SKM-1 (cell line): Measurements from ENCODE around the gene MAP3K13.
A peak's percentile ranks its signal among the peaks of the same experiment; 100 is the strongest.
"Not testable (repeated sequence)": the region's sequence is repeated elsewhere in the genome, so short reads cannot be mapped to it uniquely, and the experiment has no call there.

Experiments
- DNase-seq: peaks from one replicate; lab custom pipeline; 2025; ENCODE audit not compliant: unreplicated experiment; lab: John Stamatoyannopoulos, UW

The MAP3K13 gene

DNA sequence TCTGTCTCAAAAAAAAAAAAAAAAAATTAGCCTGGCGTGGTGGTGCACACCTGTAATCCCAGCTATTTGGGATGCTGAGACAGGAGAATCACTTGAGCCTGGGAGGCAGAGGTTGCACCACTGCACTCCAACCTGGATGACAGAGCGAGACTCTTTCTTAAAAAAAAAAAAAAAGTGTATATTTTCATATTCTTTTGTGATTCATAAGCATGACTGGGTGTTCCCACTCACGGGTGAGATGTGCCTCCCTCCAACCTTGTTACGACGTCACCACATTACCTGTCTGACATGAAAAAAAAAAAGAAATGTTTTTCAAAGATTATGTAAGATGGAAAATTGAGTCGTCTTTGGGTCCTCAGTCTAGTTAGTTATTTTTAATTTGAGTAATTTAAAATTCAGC lies 79.1 kb downstream of the MAP3K13 start:
- DNase-seq: no peak

DNA sequence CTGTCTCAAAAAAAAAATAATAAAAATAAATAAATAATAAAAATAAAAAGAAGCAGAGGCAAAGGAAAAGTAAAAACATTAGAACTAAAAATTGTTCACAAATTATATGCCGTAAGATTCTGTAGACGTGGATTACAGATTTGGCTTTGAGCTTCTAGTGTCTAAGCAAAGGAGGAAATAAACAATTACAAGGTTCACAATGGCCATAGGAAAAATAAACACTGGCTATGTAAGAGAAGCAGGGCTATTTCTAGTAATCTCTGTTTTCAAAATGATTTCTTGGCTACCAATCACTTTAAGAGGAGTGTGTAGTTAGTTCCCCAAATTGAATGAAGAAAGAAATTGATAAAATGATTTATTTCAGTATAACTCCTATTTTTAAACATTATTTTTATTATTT lies 81.4 kb downstream of the MAP3K13 start:
- no peak for DNase-seq

DNA sequence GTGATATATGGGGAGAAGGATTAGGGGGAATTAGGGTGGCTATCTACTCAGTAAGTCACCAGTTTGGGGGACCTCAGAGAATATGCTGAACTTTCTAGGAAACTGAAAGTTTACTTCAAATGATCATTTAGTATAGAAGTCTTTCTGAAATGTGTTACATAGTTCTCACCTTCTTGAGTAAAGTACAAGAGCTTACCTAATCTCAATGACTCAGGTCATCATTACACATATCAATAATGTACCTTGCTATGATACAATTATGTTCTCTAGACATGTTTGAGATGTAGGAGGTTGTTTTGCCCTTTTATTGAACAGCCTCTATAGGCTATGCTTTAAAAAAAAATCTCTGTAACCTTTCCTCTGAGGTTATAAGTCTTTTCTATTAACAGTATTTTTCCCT lies 85.2 kb downstream of the MAP3K13 start:
- DNase-seq: no peak

DNA sequence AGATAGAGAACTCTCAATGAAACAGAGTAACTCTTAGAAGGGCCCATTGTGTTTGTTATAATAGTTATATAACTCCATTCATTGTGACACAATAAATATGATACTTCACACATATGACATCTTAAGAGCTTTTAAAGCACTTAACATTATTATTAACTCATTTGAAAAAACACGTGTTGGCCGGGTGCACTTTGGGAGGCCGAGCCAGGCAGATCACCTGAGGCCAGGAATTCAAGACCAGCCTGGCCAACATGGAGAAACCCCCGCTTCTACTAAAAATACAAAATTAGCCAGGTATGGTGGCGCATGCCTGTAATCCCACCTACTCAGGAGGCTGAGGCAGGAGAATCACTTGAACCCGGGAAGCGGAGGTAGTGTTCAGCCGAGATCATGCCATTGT lies 88.5 kb downstream of the MAP3K13 start:
- DNase-seq: not testable (repeated sequence)

DNA sequence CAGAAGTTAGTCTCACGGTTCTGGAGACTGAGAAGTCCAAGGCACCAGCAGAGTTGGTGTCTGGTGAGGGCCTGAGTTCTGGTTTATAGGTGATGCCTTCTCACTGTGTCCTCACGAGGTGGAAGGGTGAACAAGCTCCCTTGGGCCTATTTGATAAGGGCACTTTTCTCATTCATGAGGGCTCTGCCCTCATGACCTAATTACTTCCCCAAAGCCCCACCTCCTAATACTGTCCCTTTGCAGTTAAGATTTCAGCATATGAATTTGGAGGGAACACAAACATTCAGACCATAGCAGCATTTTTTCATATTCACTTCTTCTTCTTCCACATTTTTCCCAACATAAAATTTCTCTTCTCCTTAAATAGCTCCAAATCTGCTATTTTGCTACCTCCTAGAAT lies 94.4 kb downstream of the MAP3K13 start:
- no peak for DNase-seq

DNA sequence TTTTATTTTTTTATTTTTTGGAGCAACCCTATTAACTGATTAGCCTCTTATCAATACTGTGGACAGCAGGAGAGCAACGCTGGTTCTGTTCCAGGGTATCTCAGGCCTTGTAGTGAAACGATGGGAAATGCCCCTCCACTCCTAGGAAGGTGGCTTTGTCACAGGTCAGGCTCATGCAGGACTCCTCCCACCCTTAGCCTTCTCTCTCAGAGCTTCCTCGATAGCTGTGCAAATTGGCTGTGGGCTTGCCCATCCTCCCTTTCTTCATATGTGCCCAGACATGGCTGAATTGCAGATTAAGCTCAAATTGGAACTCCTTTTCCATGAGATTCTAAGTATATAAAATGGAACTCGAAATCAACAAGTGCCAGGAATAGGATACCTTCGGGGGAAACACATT lies 97.4 kb downstream of the MAP3K13 start:
- DNase-seq: no peak

DNA sequence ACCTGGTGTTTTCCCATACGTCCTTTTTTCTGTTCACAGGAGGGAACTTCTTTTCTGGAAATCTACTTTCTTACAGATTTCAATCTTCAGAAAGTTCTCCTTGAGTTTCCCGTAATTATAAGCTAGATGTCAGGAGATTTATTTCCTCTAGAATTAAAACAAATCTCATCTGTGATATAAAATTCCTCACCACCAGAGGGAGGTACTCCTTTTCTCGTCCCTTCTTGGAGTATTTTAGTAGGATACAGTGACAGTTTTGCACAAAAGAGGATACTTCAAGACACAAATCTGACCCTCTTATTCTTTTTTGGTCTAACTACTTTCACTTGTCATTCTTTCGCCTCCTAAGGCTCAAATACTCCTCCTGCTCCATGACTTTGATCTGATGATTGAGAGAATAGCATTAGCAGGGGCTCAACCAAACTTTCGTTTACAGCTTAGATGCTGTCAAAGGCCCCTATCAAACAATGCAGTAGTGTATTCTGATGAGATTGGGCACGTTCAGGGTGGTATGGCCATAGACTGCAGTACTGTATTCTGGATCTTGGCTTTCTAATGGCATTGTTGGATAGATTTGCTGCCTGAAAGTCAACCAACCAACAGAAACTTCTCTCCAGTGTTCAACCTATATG lies 97.9 kb downstream of the MAP3K13 start:
- peak; percentile 5 for DNase-seq

DNA sequence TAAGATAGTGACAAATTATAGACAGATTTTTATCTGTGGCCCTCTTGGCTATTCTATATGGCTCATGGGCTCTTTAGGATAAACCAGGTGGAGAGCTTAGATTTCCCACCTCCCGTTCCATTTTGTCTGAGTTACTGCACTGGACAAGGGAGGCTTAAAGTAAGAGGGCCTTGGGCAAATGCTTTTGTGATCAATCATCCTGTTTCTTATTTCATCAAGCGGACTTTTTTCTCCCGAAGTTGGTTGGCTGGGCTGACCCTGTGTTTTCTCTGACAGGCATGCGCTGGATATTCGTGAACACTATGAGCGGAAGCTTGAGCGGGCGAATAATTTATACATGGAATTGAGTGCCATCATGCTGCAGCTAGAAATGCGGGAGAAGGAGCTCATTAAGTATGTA lies 102.5 kb downstream of the MAP3K13 start:
- no peak for DNase-seq

DNA sequence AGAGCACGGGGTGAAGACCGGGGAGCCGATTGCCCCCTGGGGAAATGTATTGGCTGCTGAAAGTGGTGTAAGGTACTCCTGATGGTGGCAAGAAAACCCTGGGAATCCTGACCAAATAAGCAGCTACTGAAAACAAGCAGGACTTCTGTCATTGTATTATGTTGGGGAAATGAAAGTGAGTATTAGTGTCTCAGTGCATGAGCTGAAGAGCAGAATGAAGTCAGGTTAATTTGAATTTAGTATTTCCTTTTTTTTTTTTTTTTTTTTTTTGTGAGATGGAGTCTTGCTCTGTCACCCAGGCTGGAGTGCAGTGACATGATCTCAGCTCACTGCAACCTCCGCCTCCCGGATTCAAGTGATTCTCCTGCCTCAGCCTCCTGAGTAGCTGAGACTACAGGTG lies 103.2 kb downstream of the MAP3K13 start:
- DNase-seq: not testable (repeated sequence)

DNA sequence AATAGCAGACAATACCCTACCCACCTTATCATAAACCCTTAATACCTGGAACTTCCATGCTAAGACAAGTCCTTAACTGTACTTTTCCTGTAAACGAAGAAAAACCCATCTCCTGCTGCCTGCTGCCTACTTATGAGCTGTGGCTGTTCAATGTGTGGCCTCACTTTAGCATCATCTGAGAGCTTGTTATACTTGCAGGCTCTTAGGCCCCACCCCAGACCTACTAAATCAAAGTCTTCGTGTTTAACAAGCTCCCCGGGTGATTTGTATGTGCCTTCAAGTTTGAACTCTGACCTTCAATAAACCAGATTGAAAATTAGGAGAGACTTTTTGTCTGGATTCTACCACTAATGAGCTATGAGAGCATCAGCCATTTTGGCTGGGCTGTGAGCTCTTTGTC lies 106.6 kb downstream of the MAP3K13 start:
- DNase-seq: no peak

DNA sequence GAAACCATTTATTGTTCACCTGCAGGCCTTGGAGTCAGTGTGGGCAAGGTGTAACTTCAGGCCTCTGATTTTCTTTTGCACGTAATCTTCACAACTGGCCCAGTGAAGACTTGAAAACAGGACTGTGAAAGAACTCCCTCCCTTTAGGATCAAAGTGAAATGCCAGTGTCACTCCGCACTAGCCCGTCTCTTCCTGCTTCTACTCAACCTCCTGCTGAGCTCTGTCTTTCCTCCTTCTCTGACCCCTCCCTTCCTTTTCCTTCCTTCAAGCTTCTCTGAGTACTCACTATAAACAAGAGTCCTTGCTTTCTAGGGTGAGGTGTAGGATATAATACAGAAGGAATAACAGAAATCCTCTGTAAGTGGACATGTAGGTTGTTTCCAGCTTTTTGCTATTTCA lies 107.4 kb downstream of the MAP3K13 start:
- no peak for DNase-seq

DNA sequence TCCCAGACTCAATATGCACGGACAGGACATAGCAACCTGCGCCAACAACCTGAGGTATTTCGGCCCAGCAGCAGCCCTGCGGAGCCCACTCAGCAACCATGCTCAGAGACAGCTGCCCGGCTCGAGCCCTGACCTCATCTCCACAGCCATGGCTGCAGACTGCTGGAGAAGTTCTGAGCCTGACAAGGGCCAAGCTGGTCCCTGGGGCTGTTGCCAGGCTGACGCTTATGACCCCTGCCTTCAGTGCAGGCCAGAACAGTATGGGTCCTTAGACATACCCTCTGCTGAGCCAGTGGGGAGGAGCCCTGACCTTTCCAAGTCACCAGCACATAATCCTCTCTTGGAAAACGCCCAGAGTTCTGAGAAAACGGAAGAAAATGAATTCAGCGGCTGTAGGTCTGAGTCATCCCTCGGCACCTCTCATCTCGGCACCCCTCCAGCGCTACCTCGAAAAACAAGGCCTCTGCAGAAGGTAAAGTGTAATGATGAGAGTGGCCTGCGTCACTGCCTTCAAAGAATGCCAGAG lies 110.4 kb downstream of the MAP3K13 start:
- no peak for DNase-seq

DNA sequence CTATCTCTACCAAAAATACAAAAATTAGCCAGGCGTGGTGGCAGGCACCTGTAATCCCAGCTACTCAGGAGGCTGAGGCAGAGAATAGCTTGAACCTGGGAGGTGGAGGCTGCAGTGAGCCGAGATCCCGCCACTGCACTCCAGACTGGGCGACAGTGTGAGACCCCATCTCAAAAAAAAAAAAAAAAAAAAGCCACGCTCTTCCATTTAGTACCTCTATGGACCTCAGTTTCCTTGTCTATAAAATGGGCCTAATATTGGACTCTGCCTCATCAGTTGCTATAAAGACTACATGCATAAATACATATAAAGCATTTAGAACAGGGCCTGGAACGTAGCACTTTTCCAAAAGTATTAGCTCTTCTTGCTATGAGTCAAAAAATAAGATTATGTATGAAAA lies 112.0 kb downstream of the MAP3K13 start:
- DNase-seq: not testable (repeated sequence)

DNA sequence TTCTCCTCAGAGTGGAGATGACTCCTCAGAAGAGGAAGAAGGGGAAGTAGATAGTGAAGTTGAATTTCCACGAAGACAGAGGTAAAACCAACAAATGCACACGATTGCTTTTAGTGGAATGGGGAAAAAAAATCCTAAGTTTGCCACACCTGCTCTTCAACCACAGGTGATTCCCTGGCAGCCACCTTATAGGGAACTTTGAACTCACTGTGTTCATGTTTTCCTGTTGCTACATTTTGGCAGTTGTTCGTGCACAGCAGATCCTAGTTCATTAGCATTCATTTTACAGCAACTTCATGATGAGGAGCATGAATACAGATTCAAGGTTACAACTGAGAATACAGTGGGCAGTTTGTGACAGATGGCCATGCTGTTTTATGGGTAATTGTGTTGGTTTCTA lies 114.4 kb downstream of the MAP3K13 start:
- DNase-seq: no peak

DNA sequence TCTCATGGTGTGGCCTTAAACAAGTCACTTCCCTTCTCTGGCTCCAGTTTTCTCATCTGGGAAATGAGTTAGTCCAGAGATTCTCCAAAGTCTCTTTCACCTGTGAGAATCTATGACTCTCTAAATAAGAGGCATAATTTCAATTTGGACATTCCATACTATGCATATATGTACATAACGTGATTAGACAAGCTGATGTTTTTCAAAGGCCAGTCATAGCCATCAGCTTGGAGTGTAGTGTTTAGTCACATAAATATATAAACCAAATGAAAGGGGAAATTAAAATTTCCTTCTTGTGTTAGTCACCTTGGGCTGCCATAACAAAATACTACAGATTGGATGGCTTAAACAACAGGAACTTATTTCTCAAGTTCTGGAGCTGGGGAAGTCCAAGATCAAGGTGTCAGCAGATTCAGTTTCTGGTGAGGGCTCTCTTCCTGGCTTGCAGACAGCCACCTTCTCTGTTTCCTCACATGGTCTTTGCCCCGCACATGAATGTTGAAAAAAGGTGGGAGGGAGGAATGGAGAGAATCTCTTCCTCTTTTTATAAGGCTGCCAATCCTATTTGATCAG lies 116.5 kb downstream of the MAP3K13 start:
- DNase-seq: no peak

DNA sequence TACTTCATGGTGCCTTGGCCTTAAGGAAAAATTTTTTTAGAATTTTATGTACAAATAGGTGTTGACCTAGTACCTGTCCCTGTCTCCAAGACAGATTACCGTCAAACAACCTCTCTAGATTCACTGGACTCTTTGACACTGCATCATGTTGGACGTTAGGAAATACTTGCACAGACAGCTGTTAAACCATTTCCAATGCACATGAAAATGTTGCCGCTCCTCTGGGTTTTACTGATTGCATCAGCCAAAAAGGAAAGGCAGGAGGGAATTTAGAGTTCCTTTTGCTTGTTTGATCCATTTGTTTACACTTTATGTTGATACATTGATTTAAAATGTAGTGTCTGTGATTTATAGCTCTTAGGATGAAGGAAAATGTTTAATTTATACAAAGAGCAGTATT lies 121.4 kb downstream of the MAP3K13 start:
- no peak for DNase-seq

DNA sequence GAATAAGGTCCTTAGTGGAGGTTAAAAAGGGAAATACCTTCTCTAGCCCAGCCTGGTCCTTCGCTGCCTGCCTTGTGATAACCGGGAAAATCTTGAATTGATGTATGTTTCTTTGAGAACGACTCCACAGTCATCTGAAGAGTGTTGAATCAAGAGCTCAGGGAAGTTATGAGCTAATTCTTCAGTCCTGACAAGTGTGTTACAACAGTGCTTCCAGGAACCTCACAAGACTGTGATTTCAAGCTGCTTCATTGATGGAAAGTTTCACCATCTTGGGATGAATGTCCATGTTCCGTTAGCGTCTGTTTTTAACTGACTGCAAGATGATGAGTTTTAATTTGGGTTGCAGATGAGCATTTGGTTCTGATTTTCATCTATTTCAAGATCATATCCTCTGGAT lies 123.5 kb downstream of the MAP3K13 start:
- DNase-seq: no peak

DNA sequence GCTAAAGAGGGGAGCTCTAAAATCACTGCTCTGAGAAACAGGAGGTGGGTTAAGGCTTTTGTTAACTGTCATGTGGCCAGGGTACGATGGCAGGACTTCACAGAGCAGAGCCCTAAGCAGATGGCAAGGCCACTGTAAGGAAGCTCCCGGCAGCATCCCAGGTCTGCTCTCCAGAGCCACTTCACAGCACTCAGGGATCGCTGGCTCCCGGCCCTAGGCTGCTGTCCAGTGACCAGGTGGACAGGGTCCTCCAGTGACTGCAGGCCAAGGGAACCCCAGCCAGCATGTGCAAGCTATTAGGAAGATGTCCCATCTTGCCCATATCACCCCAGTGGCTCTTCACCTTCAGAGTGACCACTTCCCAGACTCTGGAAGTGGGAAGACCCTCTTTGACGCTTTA lies 125.5 kb downstream of the MAP3K13 start:
- DNase-seq: no peak

DNA sequence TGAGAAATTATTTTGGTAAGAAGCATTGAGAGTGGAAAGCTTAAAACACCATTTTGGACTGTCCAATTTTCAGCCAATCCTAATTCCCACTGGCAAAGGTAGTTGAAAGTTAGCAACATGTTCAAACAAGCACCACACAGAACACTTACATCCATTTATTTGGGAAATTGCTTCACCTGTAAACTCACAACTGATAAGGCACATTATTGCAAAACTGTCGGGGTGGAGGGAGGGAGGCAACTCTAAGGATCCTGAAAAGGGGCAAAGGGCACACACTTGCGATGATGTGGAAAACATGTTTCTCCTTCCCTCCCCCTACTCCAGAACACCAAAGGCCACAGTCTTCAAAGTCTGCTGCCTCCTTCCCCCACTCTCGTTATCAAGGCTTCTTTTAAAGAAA lies 126.5 kb downstream of the MAP3K13 start:
- no peak for DNase-seq

DNA sequence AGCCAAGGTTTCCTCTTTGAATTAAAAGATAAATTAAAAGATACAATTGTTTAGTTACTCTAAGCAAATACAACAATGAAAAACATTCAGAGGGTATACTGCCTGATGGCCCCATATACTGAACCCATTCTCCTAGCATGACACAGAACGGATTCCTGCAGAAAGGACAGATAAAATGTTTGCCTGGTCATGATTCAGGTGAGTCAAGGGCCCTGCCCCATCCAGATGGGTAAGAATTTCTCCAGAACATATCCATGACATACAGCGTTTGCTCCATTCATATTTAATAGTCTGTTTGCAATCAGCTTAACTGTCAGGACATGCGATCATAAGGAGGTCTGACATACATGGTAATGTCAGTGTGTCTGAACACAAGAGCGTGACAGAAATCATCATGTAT lies 127.3 kb downstream of the MAP3K13 start:
- DNase-seq: no peak

DNA sequence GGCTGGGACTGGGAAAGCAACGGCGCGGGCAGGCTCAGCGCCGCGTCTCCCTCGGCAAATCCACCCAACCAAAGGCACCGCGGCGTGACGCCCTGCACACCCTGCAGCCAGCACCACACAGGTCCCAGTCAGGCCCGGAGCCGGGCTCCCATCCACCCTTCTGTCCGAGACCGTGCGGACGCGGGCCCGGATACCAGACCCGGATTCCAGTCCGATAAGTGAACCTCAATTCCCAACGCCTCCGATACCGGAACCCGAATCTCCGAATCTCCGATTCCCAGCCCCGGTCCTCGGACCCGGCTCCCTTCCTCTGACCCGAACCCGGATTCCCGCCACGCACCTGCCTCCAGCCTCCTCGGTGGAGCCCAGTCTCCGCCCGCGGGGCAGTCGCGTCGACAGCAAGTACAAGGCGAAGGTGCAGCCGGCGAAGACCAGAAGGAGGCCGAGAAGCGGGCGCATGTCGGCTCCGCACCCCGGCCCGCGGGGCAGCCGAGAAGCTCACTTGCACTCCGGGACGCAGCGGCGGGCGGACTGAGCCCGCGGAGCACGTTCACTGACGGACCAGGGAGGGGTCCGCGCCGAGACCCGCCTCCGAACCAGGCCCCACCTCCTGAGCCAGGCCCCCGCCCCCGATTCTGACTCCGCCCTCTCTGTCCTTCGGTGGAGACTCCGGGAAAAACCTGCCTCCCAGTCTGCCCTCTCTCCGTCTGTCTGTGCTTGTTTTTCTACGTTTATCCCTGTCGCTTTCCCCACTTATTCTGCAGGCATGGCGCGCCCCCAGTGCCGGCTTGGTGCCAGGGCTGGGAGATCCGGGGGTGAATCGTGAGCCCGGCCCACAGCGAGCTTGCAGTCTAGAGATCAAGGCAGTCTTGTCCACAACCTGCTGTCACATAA lies 135.8 kb downstream of the MAP3K13 start, which contains the start of gene TMEM41A:
TSS of gene TMEM41A (minus strand) at position 533 of the 894 bp plus-strand sequence. CDS start at position 459, 74 bp downstream.
- peak; percentile 83 for DNase-seq

DNA sequence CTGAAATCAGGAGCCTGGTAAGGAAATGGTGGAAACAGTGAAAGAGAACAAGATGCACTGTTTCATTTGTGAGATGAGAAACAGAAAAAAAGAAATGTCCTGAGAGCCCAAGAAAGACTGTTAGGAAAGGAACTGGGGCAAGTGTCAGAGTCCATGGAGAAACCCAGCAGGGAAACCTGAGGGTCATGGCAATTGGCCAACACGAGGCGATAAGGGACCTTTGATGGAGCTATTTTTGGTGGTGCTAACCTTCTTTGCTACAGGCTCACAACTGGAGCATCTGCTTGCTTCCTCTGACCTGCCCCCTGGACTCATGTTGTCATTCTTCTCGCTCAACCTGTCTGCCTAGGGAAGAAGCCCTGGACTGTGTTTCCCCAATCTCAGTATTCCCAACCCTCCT lies 140.1 kb downstream of the MAP3K13 start:
- no peak for DNase-seq
